ENCODE measurements around the gene SLC35A3.

DNA sequence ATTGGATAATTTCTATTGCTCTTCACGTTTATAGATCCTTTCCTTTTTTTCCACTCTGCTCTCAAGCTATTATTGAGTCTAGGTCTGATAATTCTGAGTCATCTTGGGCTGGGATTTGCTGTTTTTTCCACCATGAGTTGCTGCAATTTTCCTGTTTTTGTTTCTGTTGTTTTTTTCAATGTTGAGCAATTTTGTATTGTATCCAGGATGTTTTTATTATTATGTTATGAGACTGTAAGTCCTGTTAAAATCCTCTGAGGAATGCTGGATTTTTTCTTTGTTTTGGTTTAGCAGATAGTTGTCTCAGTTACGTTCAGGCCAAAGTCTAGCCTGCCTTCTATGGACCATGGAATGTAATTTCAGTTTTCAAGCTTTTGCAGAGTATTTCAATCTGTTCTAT, 13.0 kb upstream of the SLC35A3 start:
- no peak for TF ChIP-seq EZH2 (IDR thresholded peaks at IDR 0.05; ENCODE audit: low read depth)
- TF ChIP-seq, protein P1, sequence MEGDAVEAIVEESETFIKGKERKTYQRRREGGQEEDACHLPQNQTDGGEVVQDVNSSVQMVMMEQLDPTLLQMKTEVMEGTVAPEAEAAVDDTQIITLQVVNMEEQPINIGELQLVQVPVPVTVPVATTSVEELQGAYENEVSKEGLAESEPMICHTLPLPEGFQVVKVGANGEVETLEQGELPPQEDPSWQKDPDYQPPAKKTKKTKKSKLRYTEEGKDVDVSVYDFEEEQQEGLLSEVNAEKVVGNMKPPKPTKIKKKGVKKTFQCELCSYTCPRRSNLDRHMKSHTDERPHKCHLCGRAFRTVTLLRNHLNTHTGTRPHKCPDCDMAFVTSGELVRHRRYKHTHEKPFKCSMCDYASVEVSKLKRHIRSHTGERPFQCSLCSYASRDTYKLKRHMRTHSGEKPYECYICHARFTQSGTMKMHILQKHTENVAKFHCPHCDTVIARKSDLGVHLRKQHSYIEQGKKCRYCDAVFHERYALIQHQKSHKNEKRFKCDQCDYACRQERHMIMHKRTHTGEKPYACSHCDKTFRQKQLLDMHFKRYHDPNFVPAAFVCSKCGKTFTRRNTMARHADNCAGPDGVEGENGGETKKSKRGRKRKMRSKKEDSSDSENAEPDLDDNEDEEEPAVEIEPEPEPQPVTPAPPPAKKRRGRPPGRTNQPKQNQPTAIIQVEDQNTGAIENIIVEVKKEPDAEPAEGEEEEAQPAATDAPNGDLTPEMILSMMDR (conservative IDR thresholded peaks at IDR 0.05) = no peak
